SK-N-SH treated with all-trans-retinoic acid at 6 μM for 48 hours (cell line): ENCODE results near the gene LYG1.

Source experiments
- ATAC-seq: fragments of 200-7000 bp; cut with Tn5 transposase; 3 replicates; pipeline ENCODE4 v1.9.1; 2020; ENCODE audit warnings: mild to moderate bottlenecking, moderate library complexity
- ARNTL ChIP-seq: fragments of 450-650 bp; formaldehyde crosslinking; IDR thresholded peaks from 2 replicates; pipeline ENCODE4 v1.5.0; 2020; ENCODE audit warnings: low read depth, mild to moderate bottlenecking, moderate library complexity, borderline replicate concordance
- CSDC2 ChIP-seq: fragments of 250-450 bp; sonication (Bioruptor Pico); IDR thresholded peaks from 2 replicates; pipeline ENCODE4 v1.5.0; 2020; ENCODE audit warnings: mild to moderate bottlenecking, moderate library complexity
- ESRRG ChIP-seq: fragments of 250-450 bp; sonication (Bioruptor Pico); IDR thresholded peaks from 2 replicates; pipeline ENCODE4 v1.6.1; 2021; ENCODE audit warnings: mild to moderate bottlenecking
- GLIS3 ChIP-seq: fragments of 250-450 bp; sonication (Bioruptor Pico); IDR thresholded peaks from 2 replicates; pipeline ENCODE4 v1.5.0; 2020; ENCODE audit warnings: mild to moderate bottlenecking, moderate library complexity
- ISL1 ChIP-seq: fragments of 250-450 bp; sonication (Bioruptor Pico); IDR thresholded peaks from 2 replicates; pipeline ENCODE4 v2.1.2; 2022; ENCODE audit warnings: mild to moderate bottlenecking, moderate library complexity
- OSR1 ChIP-seq: fragments of 250-450 bp; sonication (Bioruptor Pico); IDR thresholded peaks from 2 replicates; pipeline ENCODE4 v1.8.0; 2022; ENCODE audit warnings: moderate library complexity, mild to moderate bottlenecking, inconsistent platforms
- RARB ChIP-seq: fragments of 250-450 bp; sonication (Bioruptor Pico); IDR thresholded peaks from 2 replicates; pipeline ENCODE4 v1.8.0; 2021; ENCODE audit warnings: mild to moderate bottlenecking, moderate library complexity
- TCF4 ChIP-seq: fragments of 250-450 bp; sonication (Bioruptor Pico); IDR thresholded peaks from 2 replicates; pipeline ENCODE4 v1.8.0; 2021; ENCODE audit warnings: mild to moderate bottlenecking, moderate library complexity, borderline replicate concordance
- TOX ChIP-seq: fragments of 250-450 bp; sonication (Bioruptor Pico); IDR thresholded peaks from 2 replicates; pipeline ENCODE4 v1.8.0; 2021; ENCODE audit warnings: mild to moderate bottlenecking, moderate library complexity, borderline replicate concordance
- ZC3H10 ChIP-seq: fragments of 250-450 bp; sonication (Bioruptor Pico); IDR thresholded peaks from 2 replicates; pipeline ENCODE4 v1.5.1; 2021; ENCODE audit warnings: mild to moderate bottlenecking, moderate library complexity
- ZFP3 ChIP-seq: fragments of 250-450 bp; sonication (Bioruptor Pico); IDR thresholded peaks from 2 replicates; pipeline ENCODE4 v1.5.0; 2020; ENCODE audit warnings: mild to moderate bottlenecking, moderate library complexity
- ZFP30 ChIP-seq: fragments of 450-650 bp; formaldehyde crosslinking; IDR thresholded peaks from 2 replicates; pipeline ENCODE4 v1.5.0; 2022; ENCODE audit warnings: mild to moderate bottlenecking, moderate library complexity
- ZNF565 ChIP-seq: fragments of 450-650 bp; formaldehyde crosslinking; conservative IDR thresholded peaks from 2 replicates; pipeline ENCODE4 v1.5.0; 2020; ENCODE audit warnings: low read depth, mild to moderate bottlenecking, moderate library complexity
- ZNF70 ChIP-seq: fragments of 450-650 bp; formaldehyde crosslinking; IDR thresholded peaks from 2 replicates; pipeline ENCODE4 v1.5.0; 2020; ENCODE audit warnings: mild to moderate bottlenecking, moderate library complexity
- ZNF8 ChIP-seq: fragments of 450-650 bp; formaldehyde crosslinking; IDR thresholded peaks from 2 replicates; pipeline ENCODE4 v1.5.0; 2020; ENCODE audit warnings: mild to moderate bottlenecking, moderate library complexity
- TF ChIP-seq, protein P1 (sequence below): fragments of 250-450 bp; sonication (Bioruptor Pico); IDR thresholded peaks from 2 replicates; pipeline ENCODE4 v1.5.0; 2020; ENCODE audit warnings: mild to moderate bottlenecking, moderate library complexity
- TF ChIP-seq, protein P2 (sequence below): fragments of 250-450 bp; sonication (Bioruptor Pico); IDR thresholded peaks from 2 replicates; pipeline ENCODE4 v1.8.0; 2020; ENCODE audit warnings: mild to moderate bottlenecking, moderate library complexity, borderline replicate concordance
- TF ChIP-seq, protein P3 (sequence below): fragments of 250-450 bp; sonication (Bioruptor Pico); IDR thresholded peaks from 2 replicates; pipeline ENCODE4 v1.5.1; 2021; ENCODE audit warnings: mild to moderate bottlenecking, moderate library complexity

Gene LYG1

DNA sequence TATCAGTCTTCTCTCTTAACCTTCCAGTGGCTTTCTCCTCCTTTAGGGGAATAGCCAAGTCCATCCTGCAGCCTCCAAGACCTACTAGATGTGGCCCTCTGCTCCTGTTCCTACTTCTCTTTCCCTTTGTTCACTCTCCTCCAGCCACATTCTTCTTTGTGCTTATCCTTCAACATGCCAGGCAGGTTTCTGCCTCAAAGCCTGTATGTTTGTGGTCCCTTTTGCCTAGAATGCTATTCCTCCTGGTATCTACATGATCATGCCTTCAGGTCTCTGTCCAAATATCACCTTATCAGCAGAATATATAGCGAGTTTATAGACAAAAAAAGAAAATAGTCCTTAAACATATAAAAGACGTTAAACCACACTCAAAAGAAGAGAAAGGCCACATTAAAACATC, 51.0 kb downstream of the LYG1 start (continued):
- TF ChIP-seq, protein P1, sequence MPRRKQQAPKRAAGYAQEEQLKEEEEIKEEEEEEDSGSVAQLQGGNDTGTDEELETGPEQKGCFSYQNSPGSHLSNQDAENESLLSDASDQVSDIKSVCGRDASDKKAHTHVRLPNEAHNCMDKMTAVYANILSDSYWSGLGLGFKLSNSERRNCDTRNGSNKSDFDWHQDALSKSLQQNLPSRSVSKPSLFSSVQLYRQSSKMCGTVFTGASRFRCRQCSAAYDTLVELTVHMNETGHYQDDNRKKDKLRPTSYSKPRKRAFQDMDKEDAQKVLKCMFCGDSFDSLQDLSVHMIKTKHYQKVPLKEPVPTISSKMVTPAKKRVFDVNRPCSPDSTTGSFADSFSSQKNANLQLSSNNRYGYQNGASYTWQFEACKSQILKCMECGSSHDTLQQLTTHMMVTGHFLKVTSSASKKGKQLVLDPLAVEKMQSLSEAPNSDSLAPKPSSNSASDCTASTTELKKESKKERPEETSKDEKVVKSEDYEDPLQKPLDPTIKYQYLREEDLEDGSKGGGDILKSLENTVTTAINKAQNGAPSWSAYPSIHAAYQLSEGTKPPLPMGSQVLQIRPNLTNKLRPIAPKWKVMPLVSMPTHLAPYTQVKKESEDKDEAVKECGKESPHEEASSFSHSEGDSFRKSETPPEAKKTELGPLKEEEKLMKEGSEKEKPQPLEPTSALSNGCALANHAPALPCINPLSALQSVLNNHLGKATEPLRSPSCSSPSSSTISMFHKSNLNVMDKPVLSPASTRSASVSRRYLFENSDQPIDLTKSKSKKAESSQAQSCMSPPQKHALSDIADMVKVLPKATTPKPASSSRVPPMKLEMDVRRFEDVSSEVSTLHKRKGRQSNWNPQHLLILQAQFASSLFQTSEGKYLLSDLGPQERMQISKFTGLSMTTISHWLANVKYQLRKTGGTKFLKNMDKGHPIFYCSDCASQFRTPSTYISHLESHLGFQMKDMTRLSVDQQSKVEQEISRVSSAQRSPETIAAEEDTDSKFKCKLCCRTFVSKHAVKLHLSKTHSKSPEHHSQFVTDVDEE: no peak
- TF ChIP-seq ZC3H10 (CRISPR knock-in tag) (no peak), ZFP30 (CRISPR knock-in tag) (no peak), GLIS3 (CRISPR knock-in tag) (no peak), RARB (CRISPR knock-in tag) (no peak), ZFP3 (CRISPR knock-in tag) (no peak), OSR1 (CRISPR knock-in tag) (no peak), CSDC2 (CRISPR knock-in tag) (no peak), ESRRG (CRISPR knock-in tag) (no peak)

DNA sequence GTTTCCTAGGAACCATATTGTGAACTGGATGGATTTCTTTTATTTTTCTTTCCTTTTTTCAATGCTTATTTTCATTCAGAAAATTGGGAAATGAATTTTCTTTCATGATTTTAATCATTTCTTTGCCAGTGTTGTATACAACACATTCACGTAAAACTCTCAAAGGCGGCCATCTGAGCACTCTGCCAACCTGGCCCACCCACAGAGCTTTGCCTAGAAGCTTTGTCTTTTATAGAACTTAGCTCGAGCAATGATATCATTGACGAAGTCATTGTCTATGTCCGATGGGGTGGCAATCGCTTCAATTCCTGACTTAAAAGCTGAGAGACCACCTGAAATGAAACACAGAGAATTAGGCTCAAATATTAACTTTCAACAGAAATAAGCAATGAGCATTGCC, 58.8 kb downstream of the LYG1 start:
- ATAC-seq: no peak

DNA sequence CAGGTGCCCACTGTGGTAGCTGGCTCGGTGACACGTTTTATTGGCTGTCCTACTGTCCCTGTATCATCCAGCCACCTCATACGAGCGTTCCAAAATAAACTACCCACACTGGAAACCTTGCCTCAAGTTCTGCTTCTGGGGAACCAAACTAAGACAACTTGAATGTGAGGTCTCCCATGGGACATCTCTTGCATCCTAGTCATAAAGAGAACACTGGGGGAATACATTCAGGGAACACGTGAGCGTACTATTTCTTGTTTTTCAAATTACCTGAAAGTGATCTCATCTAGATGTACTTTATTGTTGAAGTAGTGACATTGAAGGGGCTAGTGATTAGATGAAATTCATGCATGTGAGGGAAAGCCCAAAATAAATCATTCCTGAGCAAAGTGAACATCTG, 60.6 kb downstream of the LYG1 start:
- ATAC-seq: no peak
- TF ChIP-seq OSR1 (CRISPR knock-in tag) (no peak), ZC3H10 (CRISPR knock-in tag) (no peak), TCF4 (no peak), ZNF8 (CRISPR knock-in tag) (no peak), ZNF70 (CRISPR knock-in tag) (no peak)
- TF ChIP-seq, protein P1: no peak
- TF ChIP-seq, protein P2, sequence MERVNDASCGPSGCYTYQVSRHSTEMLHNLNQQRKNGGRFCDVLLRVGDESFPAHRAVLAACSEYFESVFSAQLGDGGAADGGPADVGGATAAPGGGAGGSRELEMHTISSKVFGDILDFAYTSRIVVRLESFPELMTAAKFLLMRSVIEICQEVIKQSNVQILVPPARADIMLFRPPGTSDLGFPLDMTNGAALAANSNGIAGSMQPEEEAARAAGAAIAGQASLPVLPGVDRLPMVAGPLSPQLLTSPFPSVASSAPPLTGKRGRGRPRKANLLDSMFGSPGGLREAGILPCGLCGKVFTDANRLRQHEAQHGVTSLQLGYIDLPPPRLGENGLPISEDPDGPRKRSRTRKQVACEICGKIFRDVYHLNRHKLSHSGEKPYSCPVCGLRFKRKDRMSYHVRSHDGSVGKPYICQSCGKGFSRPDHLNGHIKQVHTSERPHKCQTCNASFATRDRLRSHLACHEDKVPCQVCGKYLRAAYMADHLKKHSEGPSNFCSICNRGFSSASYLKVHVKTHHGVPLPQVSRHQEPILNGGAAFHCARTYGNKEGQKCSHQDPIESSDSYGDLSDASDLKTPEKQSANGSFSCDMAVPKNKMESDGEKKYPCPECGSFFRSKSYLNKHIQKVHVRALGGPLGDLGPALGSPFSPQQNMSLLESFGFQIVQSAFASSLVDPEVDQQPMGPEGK (CRISPR knock-in tag): no peak

More for the DNA sequence above, 58.8 kb downstream of the LYG1 start:
- TF ChIP-seq CSDC2 (CRISPR knock-in tag) (no peak), ESRRG (CRISPR knock-in tag) (no peak)
- TF ChIP-seq, protein P1: no peak

DNA sequence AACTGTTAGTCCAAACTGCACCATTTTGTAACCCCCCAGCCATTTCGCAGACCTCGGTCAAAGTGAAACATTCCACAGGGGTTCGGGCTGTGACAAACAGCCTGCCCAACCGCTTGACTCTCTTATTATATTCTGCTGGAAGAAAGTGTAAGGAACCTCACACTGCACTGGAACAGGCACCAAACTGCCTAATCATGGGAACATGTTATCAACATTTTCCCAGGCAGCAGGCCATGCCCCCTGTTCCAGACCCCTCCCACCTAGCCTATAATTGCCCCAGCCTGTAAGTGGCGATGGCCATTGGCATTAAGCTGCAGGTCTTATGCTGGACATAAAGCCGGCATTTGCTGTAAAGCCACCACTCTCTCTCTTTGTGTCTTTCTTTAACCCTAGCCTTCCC, 62.4 kb downstream of the LYG1 start:
- no peak for ATAC-seq

More for the DNA sequence above, 62.4 kb downstream of the LYG1 start:
- TF ChIP-seq CSDC2 (CRISPR knock-in tag) (no peak), ZFP30 (CRISPR knock-in tag) (no peak), TCF4 (no peak), ZNF565 (CRISPR knock-in tag) (no peak), ISL1 (CRISPR knock-in tag) (no peak), TOX (CRISPR knock-in tag) (no peak), ZNF70 (CRISPR knock-in tag) (no peak), ARNTL (CRISPR knock-in tag) (no peak), ZFP3 (CRISPR knock-in tag) (no peak)
- TF ChIP-seq, protein P2 (CRISPR knock-in tag): no peak
- TF ChIP-seq, protein P3, sequence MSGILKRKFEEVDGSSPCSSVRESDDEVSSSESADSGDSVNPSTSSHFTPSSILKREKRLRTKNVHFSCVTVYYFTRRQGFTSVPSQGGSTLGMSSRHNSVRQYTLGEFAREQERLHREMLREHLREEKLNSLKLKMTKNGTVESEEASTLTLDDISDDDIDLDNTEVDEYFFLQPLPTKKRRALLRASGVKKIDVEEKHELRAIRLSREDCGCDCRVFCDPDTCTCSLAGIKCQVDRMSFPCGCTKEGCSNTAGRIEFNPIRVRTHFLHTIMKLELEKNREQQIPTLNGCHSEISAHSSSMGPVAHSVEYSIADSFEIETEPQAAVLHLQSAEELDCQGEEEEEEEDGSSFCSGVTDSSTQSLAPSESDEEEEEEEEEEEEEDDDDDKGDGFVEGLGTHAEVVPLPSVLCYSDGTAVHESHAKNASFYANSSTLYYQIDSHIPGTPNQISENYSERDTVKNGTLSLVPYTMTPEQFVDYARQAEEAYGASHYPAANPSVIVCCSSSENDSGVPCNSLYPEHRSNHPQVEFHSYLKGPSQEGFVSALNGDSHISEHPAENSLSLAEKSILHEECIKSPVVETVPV (CRISPR knock-in tag): no peak
